HCT116 (cell line): ENCODE results near the gene EHMT1. TPM values are rescaled to one million over a fixed set of nuclear protein-coding genes. Genes with fewer than 3 reads are reported as not detected.
"Not testable (repeated sequence)": the region's sequence is repeated elsewhere in the genome, so short reads cannot be mapped to it uniquely, and the experiment has no call there.

Experiments
- ATAC-seq: fragments of 200-7000 bp; cut with Tn5 transposase; 2 replicates; pipeline ENCODE4 v1.9.1; 2020; ENCODE audit warnings: mild to moderate bottlenecking, moderate library complexity
- BruUV-seq: library from RNA; stranded (reverse); fragments of 400-500 nt; replicated peaks from 2 replicates; lab custom pipeline; 2021; lab: Mats Ljungman, UMichigan
- CTCF ChIA-PET: fragments of 300-600 bp; sonication (Branson Sonifier 250); formaldehyde crosslinking; loops from one replicate; lab custom pipeline; 2021; ENCODE audit warnings: antibody characterized with exemption; lab: Charles Lee
- POLR2A ChIA-PET: fragments of 300-600, 350-600 bp; sonication (Branson Sonifier 250); formaldehyde crosslinking; loops from one replicate; lab custom pipeline; 2021; ENCODE audit warnings: antibody characterized with exemption; lab: Charles Lee
- RAD21 ChIA-PET, 2 experiments: fragments of 300-600 bp; sonication (Branson Sonifier 250); formaldehyde crosslinking; loops; one replicate each; lab custom pipeline; 2023; ENCODE audit warnings: low total read pairs in 2 of 2; ENCODE audit not compliant: uncharacterized antibody in 2 of 2, unreplicated experiment in 2 of 2, low non-redundant PET in 1 of 2; lab: Charles Lee
- DNase-seq: peaks from one replicate; pipeline ENCODE4 v3.0.0-alpha.2; 2010; ENCODE audit warnings: low read depth, low spot score
- H2AFZ ChIP-seq: fragments of 200-600 bp; shearing (Covaris generic), sonication (generic); 2 replicates; pipeline ENCODE4 v1.6.1; 2017; ENCODE audit warnings: low read depth, mixed run types, mixed read lengths, antibody characterized with exemption, low read length; ENCODE audit not compliant: poor library complexity, severe bottlenecking
- H3K27ac ChIP-seq: 2 replicates; pipeline ENCODE4 v1.5.1; 2012; ENCODE audit warnings: low read depth, low read length
- H3K27me3 ChIP-seq: fragments of 200-600 bp; sonication (generic); 2 replicates; pipeline ENCODE4 v1.6.1; 2016; ENCODE audit warnings: mixed run types, low read length, mixed read lengths; ENCODE audit not compliant: insufficient read depth
- H3K36me3 ChIP-seq, 2 experiments: fragments of 200-500 bp in 1 of 2; fragments of 200-600 bp in 1 of 2; sonication (Bioruptor generic) in 1 of 2; sonication (generic) in 1 of 2; 2 replicates each; pipeline versions ENCODE4 v1.5.1 to v1.6.1; 2014 to 2016; ENCODE audit warnings: low read length in 2 of 2, inconsistent platforms in 1 of 2, mixed read lengths in 1 of 2, mixed run types in 1 of 2; ENCODE audit not compliant: insufficient read depth in 2 of 2, control insufficient read depth in 1 of 2
- H3K4me1 ChIP-seq, 2 experiments: fragments of 200-600 bp in 1 of 2; sonication (generic) in 1 of 2; 2 replicates each; pipeline versions ENCODE4 v1.5.1 to v1.6.1; 2012 to 2017; ENCODE audit warnings: low read length in 2 of 2, inconsistent platforms in 1 of 2, mild to moderate bottlenecking in 1 of 2, mixed read lengths in 1 of 2, mixed run types in 1 of 2, moderate library complexity in 1 of 2; ENCODE audit not compliant: insufficient read depth in 2 of 2, control insufficient read depth in 1 of 2
- H3K4me2 ChIP-seq: fragments of 200-600 bp; sonication (generic); 2 replicates; pipeline ENCODE4 v1.6.1; 2017; ENCODE audit warnings: mixed run types, low read length, mixed read lengths
- H3K4me3 ChIP-seq, 2 experiments: fragments of 200-600 bp in 1 of 2; sonication (generic) in 1 of 2; replicated peaks in 1 of 2; 2 replicates each; pipeline ENCODE4 v1.5.1; 2011 to 2016; ENCODE audit warnings: low read length in 2 of 2, control low read depth in 1 of 2, low read depth in 1 of 2, mild to moderate bottlenecking in 1 of 2, mixed read lengths in 1 of 2, mixed run types in 1 of 2
- H3K79me2 ChIP-seq: fragments of 200-600 bp; sonication (generic); 2 replicates; pipeline ENCODE4 v1.6.1; 2017; ENCODE audit warnings: mild to moderate bottlenecking, mixed run types, low read length, moderate library complexity, mixed read lengths; ENCODE audit not compliant: insufficient read depth
- H3K9ac ChIP-seq: fragments of 200-600 bp; sonication (generic); 2 replicates; pipeline ENCODE4 v1.6.1; 2016; ENCODE audit warnings: low read length, mixed read lengths
- H3K9me2 ChIP-seq: fragments of 200-600 bp; sonication (generic), shearing (Covaris generic); 2 replicates; pipeline ENCODE4 v1.6.1; 2017; ENCODE audit warnings: mixed run types, mild to moderate bottlenecking, moderate library complexity; ENCODE audit not compliant: insufficient read depth
- H3K9me3 ChIP-seq, 2 experiments: fragments of 200-500 bp in 1 of 2; fragments of 200-600 bp in 1 of 2; sonication (Bioruptor generic) in 1 of 2; sonication (generic) in 1 of 2; 2 replicates each; pipeline ENCODE4 v1.6.1; 2014 to 2017; ENCODE audit warnings: low read length in 2 of 2, mixed read lengths in 2 of 2, inconsistent platforms in 1 of 2, low read depth in 1 of 2, mild to moderate bottlenecking in 1 of 2, mixed run types in 1 of 2, moderate library complexity in 1 of 2; ENCODE audit not compliant: control insufficient read depth in 1 of 2, insufficient read depth in 1 of 2
- H4K20me1 ChIP-seq: fragments of 200-600 bp; sonication (generic), shearing (Covaris generic); 2 replicates; pipeline ENCODE4 v1.6.1; 2017; ENCODE audit warnings: mixed run types, mild to moderate bottlenecking, moderate library complexity; ENCODE audit not compliant: insufficient read depth
- ATF3 ChIP-seq: IDR thresholded peaks from 2 replicates; pipeline ENCODE4 v1.6.1; 2012
- CEBPB ChIP-seq: IDR thresholded peaks from 2 replicates; pipeline ENCODE4 v1.6.1; 2012; ENCODE audit warnings: low read depth
- ELF1 ChIP-seq: IDR thresholded peaks from 2 replicates; pipeline ENCODE4 v1.6.1; 2012; ENCODE audit warnings: low read depth, borderline replicate concordance
- EZH2 ChIP-seq: fragments of 200-600 bp; sonication (generic); IDR thresholded peaks from 2 replicates; pipeline ENCODE4 v1.6.1; 2017; ENCODE audit warnings: antibody characterized with exemption, mixed run types
- EZH2phosphoT487 ChIP-seq: fragments of 200-600 bp; IDR thresholded peaks from 2 replicates; pipeline ENCODE4 v1.6.1; 2018; ENCODE audit warnings: antibody characterized with exemption, borderline replicate concordance
- FOSL1 ChIP-seq: IDR thresholded peaks from 2 replicates; pipeline ENCODE4 v1.6.1; 2012; ENCODE audit warnings: low read depth
- MAX ChIP-seq: IDR thresholded peaks from 2 replicates; pipeline ENCODE4 v1.6.1; 2012
- POLR2A ChIP-seq: IDR thresholded peaks from 2 replicates; pipeline ENCODE4 v1.7.0; 2011; ENCODE audit warnings: borderline replicate concordance; ENCODE audit not compliant: insufficient read depth, insufficient read length; ENCODE audit errors: extremely low read depth
- POLR2AphosphoS5 ChIP-seq: IDR thresholded peaks from 2 replicates; pipeline ENCODE4 v1.6.1; 2011; ENCODE audit warnings: mild to moderate bottlenecking, low read depth, low read length, moderate library complexity
- RAD21 ChIP-seq: IDR thresholded peaks from 2 replicates; pipeline ENCODE4 v1.6.1; 2012; ENCODE audit warnings: low read depth, mild to moderate bottlenecking
- REST ChIP-seq: IDR thresholded peaks from 2 replicates; pipeline ENCODE4 v1.6.1; 2012; ENCODE audit warnings: low read depth
- SP1 ChIP-seq: IDR thresholded peaks from 2 replicates; pipeline ENCODE4 v1.6.1; 2012; ENCODE audit warnings: low read depth
- TCF7L2 ChIP-seq: IDR thresholded peaks from 2 replicates; pipeline ENCODE4 v1.7.0; 2011; ENCODE audit warnings: borderline replicate concordance, inconsistent platforms; ENCODE audit not compliant: insufficient read depth, insufficient read length; ENCODE audit errors: extremely low read depth
- YY1 ChIP-seq: IDR thresholded peaks from 2 replicates; pipeline ENCODE4 v1.6.1; 2011; ENCODE audit warnings: low read length, low read depth, moderate library complexity, mild to moderate bottlenecking; ENCODE audit not compliant: insufficient replicate concordance; ENCODE audit errors: extremely low read depth
- ZFX ChIP-seq: fragments of 450-650 bp; IDR thresholded peaks from 2 replicates; pipeline ENCODE4 v1.6.1; 2017
- intact Hi-C: fragments of 100-400 bp; cut with micrococcal nuclease; formaldehyde crosslinking; loops from 2 replicates; pipeline ENCODE4 v1.10.0; 2022
- total RNA-seq: library from RNA; stranded (reverse); gene quantifications from one replicate; pipeline ENCODE4 v1.2.1, GENCODE V29; 2021; ENCODE audit not compliant: unreplicated experiment

The EHMT1 gene
- total RNA-seq, 1 experiment from 2014 or later: 86.1 TPM

GRCh38 chr9:137592767-137593166 lies 26.0 kb upstream of the EHMT1 start (continued):
- TF ChIP-seq POLR2A: no peak
- TF ChIP-seq TCF7L2: no peak
- no peak for TF ChIP-seq CEBPB
- TF ChIP-seq POLR2AphosphoS5: no peak

GRCh38 chr9:137593176-137593575 lies 25.6 kb upstream of the EHMT1 start:
- H3K4me2 ChIP-seq: no peak overlapping the region
- RAD21 ChIA-PET: no interaction called here
- H3K9ac ChIP-seq: no peak overlapping the region
- BruUV-seq: no TSS peak
- no peaks in the 10 kb centered on the region for H4K20me1 ChIP-seq
- H3K4me1 ChIP-seq: peaks cover 11 to 24% of the 10 kb centered on the region in 2 experiments; a peak in 2 of 4 replicates
- TF ChIP-seq CEBPB (no peak), FOSL1 (no peak), RAD21 (no peak), EZH2phosphoT487 (no peak), TCF7L2 (no peak), YY1 (no peak), SP1 (no peak), ELF1 (no peak), EZH2 (no peak), ATF3 (no peak), REST (no peak), MAX (no peak), ZFX (no peak)
- no peaks in the 10 kb centered on the region for H3K9me3 ChIP-seq
- H3K9me2 ChIP-seq: no peaks in the 10 kb centered on the region
- no peak for ATAC-seq
- POLR2A ChIA-PET: no interaction called here
- H3K4me3 ChIP-seq: no peak overlapping the region
- no peaks in the 10 kb centered on the region for H3K27me3 ChIP-seq
- DNase-seq: no peak
- H3K27ac ChIP-seq: no peak overlapping the region
- H3K36me3 ChIP-seq: peaks cover 0 to 11% of the 10 kb centered on the region in 2 experiments; a peak in 1 of 4 replicates
- intact Hi-C loops: no loop called here
- CTCF ChIA-PET: no interaction called here
- peaks cover 17% of the 10 kb centered on the region for H3K79me2 ChIP-seq
- no peak overlapping the region for H2AFZ ChIP-seq

GRCh38 chr9:137596577-137596976 lies 22.2 kb upstream of the EHMT1 start:
- H3K9ac ChIP-seq, ATAC-seq, H3K27me3 ChIP-seq, intact Hi-C loops, H3K27ac ChIP-seq, H3K79me2 ChIP-seq, H3K4me3 ChIP-seq, BruUV-seq, H3K9me2 ChIP-seq, H4K20me1 ChIP-seq, H3K4me2 ChIP-seq, CTCF ChIA-PET, DNase-seq, H2AFZ ChIP-seq, H3K9me3 ChIP-seq, H3K36me3 ChIP-seq: not testable (repeated sequence)
- RAD21 ChIA-PET: interaction anchor here (0.6 to 0.7 kb wide), 2 partner anchors 14 to 59 kb away, joined by 4 to 5 read pairs; no protein-coding TSS in a partner anchor
- POLR2A ChIA-PET: interaction anchor here (2.2 kb wide), 1 partner anchor 8 kb away, joined by 6 read pairs; the partner anchor contains the start of gene ARRDC1
- peaks cover 2 to 13% of the 10 kb centered on the region in 2 experiments; a peak in 2 of 4 replicates for H3K4me1 ChIP-seq
